Esophagus squamous epithelium (tissue), 5 donors: Measurements from ENCODE around the gene EEPD1. TPM values are rescaled to one million over a fixed set of nuclear protein-coding genes. Genes with fewer than 3 reads are reported as not detected.

Experiments
- DNase-seq: peaks from one replicate; lab custom pipeline; 2025; lab: John Stamatoyannopoulos, UW
- H3K27ac ChIP-seq, 4 donors: fragments of 200-600 bp; sonication (generic); one replicate each; pipeline ENCODE4 v1.5.1; 2016 to 2019; ENCODE audit warnings: mild to moderate bottlenecking in 1 of 4
- H3K27me3 ChIP-seq, 4 donors: fragments of 200-600 bp; sonication (generic); 1 replicate in 3 of 4; 2 replicates in 1 of 4; pipeline versions ENCODE4 v1.5.1 to v1.6.0; 2017 to 2021; ENCODE audit warnings: antibody characterized with exemption in 1 of 4
- H3K36me3 ChIP-seq, 3 donors: fragments of 200-600 bp; sonication (generic); one replicate each; pipeline ENCODE4 v1.5.1; 2016 to 2019
- H3K4me1 ChIP-seq, 3 donors: fragments of 200-600 bp; sonication (generic); one replicate each; pipeline ENCODE4 v1.5.1; 2017 to 2019
- H3K4me3 ChIP-seq, 4 donors: fragments of 200-600 bp; sonication (generic); 1 replicate in 3 of 4; 2 replicates in 1 of 4; pipeline ENCODE4 v1.5.1; 2016 to 2019; ENCODE audit warnings: mild to moderate bottlenecking in 2 of 4, moderate library complexity in 1 of 4
- H3K9me3 ChIP-seq, 3 donors: fragments of 200-600 bp; sonication (generic); one replicate each; pipeline ENCODE4 v1.5.1; 2016 to 2019
- POLR2A ChIP-seq, 4 donors: fragments of 450-650 bp; IDR thresholded peaks; one replicate each; pipeline ENCODE4 v1.6.1; 2017; ENCODE audit warnings: antibody characterized with exemption in 4 of 4, mild to moderate bottlenecking in 4 of 4, moderate library complexity in 3 of 4
- WGBS, 2 donors: methylation state at CpG; one replicate each; pipeline ENCODE4 v1.1.5; 2018; 5-methylcytosine and 5-hydroxymethylcytosine counted together
- intact Hi-C: fragments of 100-400 bp; cut with DNase I; formaldehyde crosslinking; loops from one replicate; pipeline ENCODE4 v1.15.0; 2022
- total RNA-seq, 4 donors: library from RNA; depleted of rRNA; stranded (reverse); fragments of >200 nt; gene quantifications; one replicate each; pipeline ENCODE4 v1.1.0, GENCODE V29; 2016
- TF ChIP-seq, protein P1 (sequence below), 6 experiments: fragments of 450-650 bp in 4 of 6; fragments of 200-600 bp in 2 of 6; sonication (generic) in 2 of 6; IDR thresholded peaks; one replicate each; pipeline ENCODE4 v1.5.1; 2016 to 2019; ENCODE audit warnings: antibody characterized with exemption in 6 of 6, mild to moderate bottlenecking in 4 of 6, moderate library complexity in 4 of 6
- donor health status: DM: yes; HTN: yes; CAD: no.

The EEPD1 gene
- total RNA-seq, 4 donors from 2014 or later = 2.3 to 10.2 (median 4.8) TPM

DNA sequence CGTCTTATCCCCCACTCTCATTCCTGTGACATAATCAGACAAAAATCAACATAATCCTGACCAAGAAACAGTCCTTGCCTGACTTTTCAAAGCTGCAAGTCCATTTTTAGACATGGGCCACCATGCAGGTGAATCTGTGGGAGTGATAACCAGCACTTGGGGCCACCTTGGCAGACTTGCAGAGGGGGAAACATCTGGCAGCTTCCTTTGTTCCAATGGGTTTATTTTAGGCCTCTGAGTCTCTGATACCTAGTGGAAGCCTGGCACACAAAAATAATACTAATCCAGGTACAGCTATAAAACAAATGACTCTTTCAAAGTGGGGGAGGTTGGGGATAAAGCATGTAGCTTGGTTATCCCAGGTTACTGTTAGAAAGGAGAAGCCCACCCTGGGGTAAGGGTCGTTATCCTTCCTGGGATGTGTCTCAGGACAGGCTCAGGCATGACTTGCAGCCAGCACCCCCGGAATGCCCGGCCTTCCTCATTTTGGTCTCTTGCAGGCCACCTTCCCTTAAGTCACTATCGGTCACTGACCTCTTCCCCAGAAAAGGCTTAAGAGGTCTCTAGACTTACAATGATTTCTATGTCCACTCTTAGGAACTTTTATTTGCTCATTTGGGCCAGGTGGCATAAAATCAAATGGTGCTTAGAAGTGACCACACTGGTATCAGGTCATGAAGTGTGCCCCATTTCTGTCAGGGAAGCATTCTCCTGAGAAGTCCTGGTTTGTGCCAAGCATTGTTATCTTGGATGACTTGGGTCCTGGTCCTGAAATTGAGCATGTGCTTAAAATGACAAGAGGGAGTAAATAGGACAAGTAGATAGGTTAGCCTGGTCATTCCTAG lies 37.6 kb downstream of the EEPD1 start:
- peaks cover 0 to 55% (median 0%) of the 10 kb centered on the region in 3 donors for H3K4me1 ChIP-seq
- no peak overlapping the region for H3K27ac ChIP-seq
- H3K36me3 ChIP-seq = no peaks in the 10 kb centered on the region
- no peak for TF ChIP-seq POLR2A (IDR thresholded peaks at IDR 0.05)
- TF ChIP-seq, protein P1, sequence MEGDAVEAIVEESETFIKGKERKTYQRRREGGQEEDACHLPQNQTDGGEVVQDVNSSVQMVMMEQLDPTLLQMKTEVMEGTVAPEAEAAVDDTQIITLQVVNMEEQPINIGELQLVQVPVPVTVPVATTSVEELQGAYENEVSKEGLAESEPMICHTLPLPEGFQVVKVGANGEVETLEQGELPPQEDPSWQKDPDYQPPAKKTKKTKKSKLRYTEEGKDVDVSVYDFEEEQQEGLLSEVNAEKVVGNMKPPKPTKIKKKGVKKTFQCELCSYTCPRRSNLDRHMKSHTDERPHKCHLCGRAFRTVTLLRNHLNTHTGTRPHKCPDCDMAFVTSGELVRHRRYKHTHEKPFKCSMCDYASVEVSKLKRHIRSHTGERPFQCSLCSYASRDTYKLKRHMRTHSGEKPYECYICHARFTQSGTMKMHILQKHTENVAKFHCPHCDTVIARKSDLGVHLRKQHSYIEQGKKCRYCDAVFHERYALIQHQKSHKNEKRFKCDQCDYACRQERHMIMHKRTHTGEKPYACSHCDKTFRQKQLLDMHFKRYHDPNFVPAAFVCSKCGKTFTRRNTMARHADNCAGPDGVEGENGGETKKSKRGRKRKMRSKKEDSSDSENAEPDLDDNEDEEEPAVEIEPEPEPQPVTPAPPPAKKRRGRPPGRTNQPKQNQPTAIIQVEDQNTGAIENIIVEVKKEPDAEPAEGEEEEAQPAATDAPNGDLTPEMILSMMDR (IDR thresholded peaks at IDR 0.05) = no peak
- H3K9me3 ChIP-seq = no peaks in the 10 kb centered on the region
- no peak for DNase-seq
- no peak overlapping the region for H3K4me3 ChIP-seq
- no peaks in the 10 kb centered on the region for H3K27me3 ChIP-seq
- intact Hi-C loops = no loop called here
- WGBS, 2 donors = 74 to 87% methylated on average over 5 of the region's 5 CpGs

DNA sequence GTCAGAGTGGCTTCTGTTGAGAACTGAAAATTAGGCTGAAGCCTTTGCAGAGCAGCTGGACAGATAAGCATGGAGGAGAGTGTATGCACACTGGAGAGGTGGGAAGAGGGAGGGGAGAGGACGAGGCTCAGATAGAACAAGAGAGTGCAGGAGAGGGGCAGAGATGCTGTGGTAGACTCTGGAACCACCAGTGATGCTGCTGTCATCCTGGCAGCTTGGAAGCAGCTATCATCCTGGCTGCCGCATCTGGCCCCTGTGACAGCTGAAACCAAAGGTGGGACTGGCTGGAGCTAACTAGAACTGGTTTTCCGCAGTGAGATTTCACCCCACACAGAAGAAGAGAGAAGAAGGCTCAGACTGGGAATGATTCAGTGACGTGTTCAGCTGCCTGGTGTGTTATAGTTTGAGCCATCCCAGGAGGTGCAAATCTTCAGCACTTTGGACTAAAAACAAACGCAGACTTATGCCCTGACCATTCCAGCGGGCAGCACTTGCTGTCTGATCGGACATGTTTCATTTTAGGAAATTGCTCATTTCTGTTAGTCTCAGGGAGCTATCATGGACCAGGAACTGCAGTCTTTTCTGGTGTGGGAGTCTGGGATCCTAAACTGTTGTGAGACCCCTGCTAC lies 38.4 kb downstream of the EEPD1 start:
- TF ChIP-seq, protein P1 (IDR thresholded peaks at IDR 0.05) = no peak
- TF ChIP-seq POLR2A (IDR thresholded peaks at IDR 0.05) = no peak
- Histone ChIP-seq H3K27me3 (no peaks in the 10 kb centered on the region), H3K9me3 (no peaks in the 10 kb centered on the region), H3K27ac (peak overlapping the region in 3 of 4 donors; percentile 1 to 60 (median 60)), H3K36me3 (no peaks in the 10 kb centered on the region), H3K4me3 (no peak overlapping the region), H3K4me1 (peaks cover 0 to 48% (median 0%) of the 10 kb centered on the region in 3 donors)
- intact Hi-C loops = no loop called here
- DNase-seq = no peak
- WGBS, 2 donors = 81 to 90% methylated on average over 5 to 7 of the region's 7 CpGs

DNA sequence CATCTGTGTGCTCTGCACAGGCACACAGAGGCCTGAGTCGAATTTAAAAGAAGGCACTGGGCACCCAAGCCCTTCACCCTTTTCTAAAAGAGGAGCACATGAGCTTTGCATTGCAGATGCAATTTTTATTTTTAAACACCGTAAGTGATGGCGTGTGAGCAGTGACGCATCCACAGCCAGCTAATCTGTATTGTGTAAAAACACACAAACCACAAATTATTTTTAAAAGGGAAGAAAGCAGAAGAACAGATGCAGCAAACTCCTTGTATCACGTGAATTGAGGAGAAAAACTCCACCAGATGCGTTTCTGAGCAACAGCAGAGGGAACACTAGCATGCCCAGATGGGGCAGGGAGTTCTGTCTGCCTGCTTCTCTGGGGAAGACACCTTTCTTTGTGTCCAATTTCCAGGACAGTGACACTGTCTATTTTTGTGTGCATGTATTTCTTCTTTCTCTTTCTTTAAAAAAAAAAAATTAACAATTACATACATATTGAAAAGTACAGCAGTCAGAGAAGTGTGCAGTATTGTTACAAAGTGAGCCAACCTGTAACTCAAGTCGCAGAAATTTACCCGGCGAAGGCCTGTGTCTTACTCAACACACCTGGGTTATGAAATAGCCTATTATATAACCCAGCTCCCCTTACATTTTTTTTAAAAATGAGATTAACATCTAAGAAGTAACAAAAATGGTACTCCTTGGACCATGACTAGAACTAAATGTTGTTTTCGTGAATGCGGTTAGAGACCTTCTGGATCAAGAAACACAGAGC lies 39.2 kb downstream of the EEPD1 start:
- Histone ChIP-seq H3K4me1 (peaks cover 0 to 40% (median 0%) of the 10 kb centered on the region in 3 donors), H3K9me3 (no peaks in the 10 kb centered on the region), H3K27me3 (no peaks in the 10 kb centered on the region), H3K4me3 (no peak overlapping the region), H3K36me3 (no peaks in the 10 kb centered on the region), H3K27ac (peak overlapping the region in 3 of 4 donors; percentile 34 to 60 (median 60))
- no peak for DNase-seq
- 63 to 74% methylated on average over 11 of the region's 11 CpGs for WGBS, 2 donors
- intact Hi-C loops = no loop called here
- no peak for TF ChIP-seq POLR2A (IDR thresholded peaks at IDR 0.05)
- TF ChIP-seq, protein P1 (IDR thresholded peaks at IDR 0.05) = no peak

DNA sequence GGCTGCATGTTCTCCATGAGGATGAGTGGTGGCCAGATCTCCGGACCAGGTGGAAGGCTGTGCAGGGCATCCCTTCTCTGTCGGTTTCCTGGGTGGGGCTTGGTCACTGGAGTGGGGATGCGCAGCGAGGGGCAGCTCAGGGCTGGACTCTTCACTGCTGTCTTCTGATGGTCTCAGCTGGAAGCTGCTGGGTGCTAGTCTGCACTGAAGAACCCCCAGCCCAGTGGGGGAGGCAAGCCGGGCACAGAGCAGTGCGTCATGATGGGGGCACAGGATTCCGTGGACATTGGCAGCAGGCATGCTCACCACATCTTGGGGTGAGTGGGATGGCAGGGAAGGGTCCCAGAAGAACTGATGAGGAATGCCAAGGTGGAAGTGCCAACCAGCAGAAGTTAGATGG lies 39.8 kb downstream of the EEPD1 start:
- DNase-seq = no peak

More for the DNA sequence above, 39.8 kb downstream of the EEPD1 start:
- H3K27me3 ChIP-seq = no peaks in the 10 kb centered on the region
- intact Hi-C loops = no loop called here
- peaks cover 0 to 37% (median 0%) of the 10 kb centered on the region in 3 donors for H3K4me1 ChIP-seq
- H3K27ac ChIP-seq = no peak overlapping the region
- H3K4me3 ChIP-seq = no peak overlapping the region
- 93 to 98% methylated on average over 2 to 7 of the region's 7 CpGs for WGBS, 2 donors
- TF ChIP-seq, protein P1 (IDR thresholded peaks at IDR 0.05) = no peak
- no peak for TF ChIP-seq POLR2A (IDR thresholded peaks at IDR 0.05)
- no peaks in the 10 kb centered on the region for H3K9me3 ChIP-seq
- H3K36me3 ChIP-seq = no peaks in the 10 kb centered on the region
